GM19328 (cell line): ENCODE results near the gene VMP1.
"Not testable (repeated sequence)": the region's sequence is repeated elsewhere in the genome, so short reads cannot be mapped to it uniquely, and the experiment has no call there.

ENCODE experiments used
- ATAC-seq: cut with Tn5 transposase; IDR thresholded peaks from one replicate; pipeline ENCODE4 v1.9.1; 2021; ENCODE audit warnings: mild to moderate bottlenecking, moderate library complexity; ENCODE audit not compliant: unreplicated experiment

Gene VMP1

GRCh38 chr17:59853919-59854729 is 146.7 kb downstream of the VMP1 start:
- ATAC-seq = not testable (repeated sequence)

DNA sequence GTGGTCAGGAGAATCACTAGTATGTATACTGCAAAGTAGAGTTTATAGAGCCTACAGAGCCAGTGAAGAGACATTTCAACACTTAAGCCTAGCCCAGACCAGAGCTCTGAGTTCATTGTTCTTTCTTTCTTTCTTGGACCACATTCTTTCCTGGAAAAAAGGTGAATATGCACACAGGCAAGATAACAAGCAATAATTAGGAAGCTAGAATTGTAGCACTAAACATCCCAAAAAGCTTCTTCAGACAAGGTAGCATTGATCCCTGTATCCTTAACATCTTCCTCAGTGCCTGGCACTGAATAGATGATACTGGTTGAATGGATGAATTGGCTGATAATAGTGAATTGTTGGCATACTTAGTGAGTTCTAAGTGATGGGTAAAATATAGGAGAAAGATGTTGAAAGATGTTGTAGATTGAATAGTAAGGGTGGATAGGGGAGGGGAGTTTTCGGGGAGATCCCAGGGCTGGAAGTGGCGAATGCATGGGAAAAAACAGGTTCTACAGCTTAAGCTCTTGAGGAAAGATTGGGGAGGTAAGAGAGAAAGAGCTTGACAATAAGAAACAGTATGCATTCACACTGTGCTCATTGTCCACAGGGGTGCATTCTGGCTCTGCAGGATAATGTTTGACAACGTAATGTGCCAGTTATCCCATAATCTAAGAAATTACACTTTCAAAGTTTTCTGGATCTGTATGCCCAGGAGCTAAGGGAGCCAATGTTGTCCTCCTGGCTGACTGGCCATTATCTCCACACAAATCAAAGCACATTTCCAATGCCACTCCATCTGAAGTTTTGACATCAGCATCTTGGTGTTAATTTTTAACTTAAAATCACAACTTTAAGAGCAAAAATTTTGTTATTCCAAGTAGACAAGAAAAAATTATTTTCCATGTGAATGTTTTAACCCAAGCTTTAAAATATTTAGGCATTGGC is 149.7 kb downstream of the VMP1 start:
- no peak for ATAC-seq

DNA sequence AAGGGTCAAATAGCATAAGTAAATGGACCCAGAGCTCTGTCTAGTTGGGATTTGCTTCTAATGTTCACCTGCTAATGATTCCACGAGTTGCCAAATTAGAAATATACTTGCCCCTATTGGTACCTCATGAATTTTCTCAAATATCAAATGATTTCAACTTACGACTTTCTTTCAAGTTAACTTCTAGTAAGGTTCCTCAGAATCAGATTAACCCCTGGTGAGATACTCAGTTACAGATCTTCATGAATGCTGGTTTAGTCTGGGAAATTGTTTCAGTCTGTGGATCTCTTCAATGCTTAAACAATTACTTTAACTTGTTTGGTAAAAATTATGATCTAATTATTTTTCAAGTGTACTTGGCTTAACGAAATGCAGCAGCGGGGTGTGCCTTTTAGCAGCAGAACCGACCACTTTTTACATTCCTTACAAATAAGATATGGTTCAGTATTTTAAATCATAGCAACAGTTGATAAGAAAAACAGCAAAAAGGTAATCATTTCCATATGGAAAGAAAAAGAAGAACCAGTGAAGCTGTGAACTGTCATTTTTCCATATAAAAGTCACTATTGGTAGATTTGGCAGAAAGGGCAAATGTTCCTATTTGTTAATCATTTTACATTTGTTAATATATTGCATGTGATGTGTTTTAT is 150.8 kb downstream of the VMP1 start:
- no peak for ATAC-seq

DNA sequence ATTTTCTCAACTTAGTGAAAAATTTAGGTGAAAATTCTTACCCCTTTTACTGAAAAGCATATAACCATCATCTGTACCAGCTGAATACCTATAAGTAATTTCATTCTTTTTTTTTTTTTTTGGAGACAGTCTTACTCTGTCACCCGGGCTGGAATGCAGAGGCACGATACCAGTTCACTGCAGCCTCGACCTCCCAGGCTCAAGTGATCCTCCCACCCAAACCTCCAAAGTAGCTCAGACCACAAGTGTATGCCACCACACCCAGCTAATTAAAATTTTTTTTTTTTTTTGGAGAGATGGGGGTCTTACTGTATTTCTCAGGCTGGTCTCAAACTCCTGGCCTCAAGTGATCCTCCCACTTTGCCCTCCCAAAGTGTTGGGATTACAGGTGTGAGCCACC is 151.5 kb downstream of the VMP1 start:
- ATAC-seq = no peak

DNA sequence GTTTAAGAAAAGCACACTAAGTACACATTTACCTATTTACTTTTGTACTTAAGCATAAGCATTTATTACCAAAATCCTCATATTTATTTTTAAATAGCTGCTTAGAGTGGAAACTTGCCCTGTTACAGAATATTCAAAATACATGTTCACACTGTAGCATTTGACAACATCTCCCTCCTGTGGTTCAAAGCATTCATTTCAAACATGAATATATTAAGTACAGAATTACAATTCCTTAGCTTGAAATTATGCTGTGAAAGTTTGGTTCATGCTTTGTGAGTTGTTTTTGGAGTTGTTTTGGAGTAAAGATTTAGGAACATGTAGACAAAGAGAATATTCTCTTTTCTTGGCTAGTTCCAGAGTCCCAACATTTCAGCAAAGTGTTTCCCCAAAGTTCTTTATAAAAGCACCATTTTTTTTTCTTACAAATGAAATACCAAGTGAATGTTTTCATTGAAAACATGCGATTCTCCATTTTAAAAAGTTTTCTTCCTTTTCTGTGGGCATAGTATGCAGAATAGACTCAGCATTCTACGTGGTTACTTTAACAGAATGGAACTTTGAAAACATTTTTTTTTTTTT is 152.1 kb downstream of the VMP1 start:
- ATAC-seq = no peak

- no peak for ATAC-seq
Observed at GRCh38 chr17:59863616-59864015, 156.2 kb downstream of the VMP1 start.

- ATAC-seq = no peak
Observed at GRCh38 chr17:59869941-59870218, 162.4 kb downstream of the VMP1 start.

DNA sequence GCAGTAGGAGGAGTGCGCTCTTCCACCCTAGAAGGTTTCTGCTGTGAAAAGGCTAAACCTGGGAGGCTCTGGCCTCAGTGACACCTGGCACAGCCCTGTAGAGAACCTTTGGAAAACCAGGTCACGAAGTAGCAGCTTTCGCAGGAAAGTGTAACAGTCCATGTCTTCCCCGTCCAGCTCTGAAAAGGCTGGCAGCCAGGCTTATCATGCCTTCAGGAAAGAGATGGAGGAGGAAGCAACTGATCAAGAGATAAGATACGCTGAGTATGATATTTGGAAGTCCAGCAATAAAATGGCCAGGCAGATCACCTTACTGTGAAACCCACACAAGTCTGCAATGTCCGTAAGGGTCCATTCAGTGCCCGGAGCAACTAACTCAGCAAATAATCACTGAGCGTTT is 163.0 kb downstream of the VMP1 start:
- ATAC-seq = no peak

GRCh38 chr17:59872351-59872750 is 164.9 kb downstream of the VMP1 start:
- no peak for ATAC-seq

DNA sequence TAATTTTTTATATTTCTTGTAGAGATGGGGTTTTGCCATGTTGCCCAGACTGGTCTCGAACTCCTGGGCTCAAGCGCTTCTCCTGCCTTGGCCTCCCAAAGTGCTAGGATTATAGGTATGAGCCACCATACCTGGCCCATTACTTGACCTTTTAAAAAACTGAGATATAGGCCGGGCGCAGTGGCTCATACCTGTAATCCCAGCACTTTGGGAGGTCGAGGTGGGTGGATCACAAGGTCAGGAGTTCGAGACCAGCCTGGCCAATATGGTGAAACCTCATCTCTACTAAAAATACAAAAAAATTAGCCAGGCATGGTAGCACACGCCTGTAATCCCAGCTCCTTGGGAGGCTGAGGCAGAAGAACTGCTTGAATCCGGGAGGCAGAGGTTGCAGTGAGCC is 166.0 kb downstream of the VMP1 start:
- not testable (repeated sequence) for ATAC-seq

GRCh38 chr17:59874376-59874775 is 166.9 kb downstream of the VMP1 start:
- no peak for ATAC-seq

DNA sequence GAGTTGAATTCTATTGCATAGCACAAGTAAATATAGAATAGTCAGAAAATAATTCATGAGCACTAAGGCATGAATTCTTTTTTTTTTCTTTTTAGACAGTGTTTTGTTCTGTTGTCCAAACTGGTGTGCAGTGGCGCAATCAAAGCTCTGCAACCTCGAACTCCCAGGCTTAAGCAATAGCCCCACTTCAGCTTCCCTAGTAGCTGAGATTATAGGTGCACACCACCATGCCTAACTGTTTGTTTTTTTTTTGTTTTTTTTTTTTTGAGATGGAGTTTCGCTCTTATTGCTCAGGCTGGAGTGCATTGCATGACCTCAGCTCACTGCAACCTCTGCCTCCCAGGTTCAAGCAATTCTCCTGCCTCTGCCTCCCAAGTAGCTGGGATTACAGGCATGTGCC is 168.7 kb downstream of the VMP1 start:
- no peak for ATAC-seq

GRCh38 chr17:59877965-59878364 is 170.5 kb downstream of the VMP1 start:
- no peak for ATAC-seq

GRCh38 chr17:59878624-59879023 is 171.2 kb downstream of the VMP1 start:
- ATAC-seq = no peak

GRCh38 chr17:59884861-59885260 is 177.4 kb downstream of the VMP1 start:
- no peak for ATAC-seq

GRCh38 chr17:59888145-59888750 is 180.8 kb downstream of the VMP1 start:
- ATAC-seq = no peak

DNA sequence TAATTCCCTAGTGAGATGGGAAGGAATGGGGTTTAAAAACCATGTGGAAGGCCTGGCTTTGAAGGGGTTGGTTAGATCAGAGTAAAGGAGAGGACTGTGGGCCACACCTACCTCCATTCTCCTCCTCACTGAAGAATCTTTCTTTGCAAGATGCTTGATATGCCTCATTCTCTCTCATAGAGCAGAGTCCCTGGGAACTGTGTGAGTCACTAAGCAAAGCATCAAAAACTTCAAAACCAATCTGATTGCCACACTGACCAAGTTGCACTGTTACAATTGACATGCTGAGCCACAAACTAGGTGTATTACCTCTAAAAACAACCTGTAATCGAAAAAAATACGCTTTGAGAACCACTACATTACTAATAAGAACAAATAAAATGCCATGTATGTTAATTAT is 183.3 kb downstream of the VMP1 start:
- no peak for ATAC-seq
